Nucleus accumbens (tissue), 56 donors: ENCODE results near the gene NOP53.
A peak's percentile ranks its signal among the peaks of the same experiment; 100 is the strongest.
"Not testable (repeated sequence)": the region's sequence is repeated elsewhere in the genome, so short reads cannot be mapped to it uniquely, and the experiment has no call there.

Experiments
- DNase-seq, 56 donors: peaks; one replicate each; lab custom pipeline; 2025; lab: John Stamatoyannopoulos, UW

The NOP53 gene

DNA sequence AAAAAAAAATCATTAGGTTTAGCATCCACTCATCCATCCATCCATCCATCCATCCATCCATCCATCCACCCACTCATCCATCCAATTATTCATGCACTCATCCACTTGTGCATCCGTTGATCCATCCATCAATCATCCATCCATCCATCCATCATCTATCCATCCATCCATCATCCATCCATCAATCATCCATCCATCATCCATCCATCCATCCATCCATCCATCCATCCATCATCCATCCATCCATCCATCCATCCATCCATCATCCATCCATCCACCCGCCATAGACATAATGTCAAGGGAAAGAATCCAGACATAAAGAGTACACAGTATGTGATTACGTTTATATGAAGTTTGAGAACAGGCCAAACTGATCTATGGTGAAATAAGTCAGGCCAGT is 24.2 kb downstream of the NOP53 start:
- DNase-seq: no peak

DNA sequence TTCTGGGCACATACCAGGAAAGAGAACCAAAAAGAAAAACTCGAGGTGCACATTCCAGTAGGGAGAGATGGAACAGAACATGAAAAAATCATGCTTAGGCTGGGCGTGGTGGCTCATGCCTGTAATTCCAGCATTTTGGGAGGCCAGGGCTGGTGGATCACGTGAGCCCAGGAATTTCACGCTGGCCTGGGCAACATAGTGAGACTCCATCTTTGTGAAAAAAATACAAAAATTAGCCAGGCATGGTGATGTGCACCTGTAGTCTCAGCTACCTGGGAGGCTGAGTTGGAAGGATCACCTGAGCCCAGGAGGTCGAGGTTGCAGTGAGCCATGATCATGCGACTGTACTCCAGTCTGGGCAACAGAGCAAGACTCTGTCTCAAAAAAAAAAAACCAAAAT is 25.9 kb downstream of the NOP53 start:
- DNase-seq: not testable (repeated sequence)

DNA sequence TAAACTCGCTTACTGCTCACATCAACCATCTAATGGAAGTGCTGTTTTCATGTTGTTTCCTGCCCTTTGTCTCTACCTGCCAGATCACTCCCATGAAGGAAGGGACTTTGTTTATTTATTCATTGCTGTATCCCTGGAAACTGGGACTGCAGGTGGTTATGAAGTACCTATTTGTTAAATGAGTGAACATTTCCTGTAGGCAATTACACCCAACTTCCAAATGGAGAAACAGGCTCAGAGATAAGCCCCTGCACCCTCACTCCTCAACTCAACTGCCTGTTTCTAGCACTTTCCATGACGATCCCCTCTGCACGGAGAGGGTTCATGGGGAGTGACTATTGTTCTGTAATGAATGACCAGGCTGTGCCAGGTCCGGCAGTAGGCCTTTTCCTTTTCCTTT is 31.2 kb downstream of the NOP53 start:
- DNase-seq: peak in 10 of 56 donors; percentile 3 to 45 (median 20)

DNA sequence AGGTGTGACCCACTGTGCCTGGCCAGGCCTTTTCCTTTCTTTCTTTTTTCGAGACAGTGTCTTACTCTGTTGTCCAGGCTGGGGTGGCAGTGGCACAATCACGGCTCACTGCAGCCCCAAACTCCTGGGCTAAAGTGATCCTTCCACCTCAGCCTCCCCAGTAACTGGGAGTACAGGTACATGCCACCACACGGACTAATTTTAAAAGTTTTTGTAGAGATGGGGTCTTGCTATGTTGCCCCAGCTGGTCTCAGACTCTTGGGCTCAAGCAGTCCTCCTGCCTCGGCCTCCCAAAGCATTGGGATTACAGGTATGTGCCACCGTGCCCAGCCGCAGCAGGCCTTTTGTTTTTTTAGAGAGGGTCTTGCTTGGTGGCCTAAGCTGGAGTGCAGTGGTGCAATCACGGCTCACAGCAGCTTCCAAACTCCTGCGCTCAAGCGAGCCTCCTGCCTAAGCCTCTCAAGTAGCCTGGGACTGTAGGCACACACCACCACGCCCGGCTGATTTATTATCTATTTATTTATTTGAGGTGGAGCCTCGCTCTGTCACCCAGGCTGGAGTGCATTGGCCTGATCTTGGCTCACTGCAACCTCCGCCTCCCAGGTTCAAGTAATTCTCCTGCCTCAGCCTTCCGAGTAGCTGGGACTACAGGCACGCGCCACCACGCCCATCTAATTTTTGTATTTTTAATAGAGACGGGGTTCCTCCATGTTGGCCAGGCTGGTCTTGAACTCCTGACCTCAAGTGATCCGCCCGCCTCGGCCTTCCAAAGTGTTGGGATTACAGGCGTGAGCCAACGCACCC is 32.1 kb downstream of the NOP53 start:
- not testable (repeated sequence) for DNase-seq

DNA sequence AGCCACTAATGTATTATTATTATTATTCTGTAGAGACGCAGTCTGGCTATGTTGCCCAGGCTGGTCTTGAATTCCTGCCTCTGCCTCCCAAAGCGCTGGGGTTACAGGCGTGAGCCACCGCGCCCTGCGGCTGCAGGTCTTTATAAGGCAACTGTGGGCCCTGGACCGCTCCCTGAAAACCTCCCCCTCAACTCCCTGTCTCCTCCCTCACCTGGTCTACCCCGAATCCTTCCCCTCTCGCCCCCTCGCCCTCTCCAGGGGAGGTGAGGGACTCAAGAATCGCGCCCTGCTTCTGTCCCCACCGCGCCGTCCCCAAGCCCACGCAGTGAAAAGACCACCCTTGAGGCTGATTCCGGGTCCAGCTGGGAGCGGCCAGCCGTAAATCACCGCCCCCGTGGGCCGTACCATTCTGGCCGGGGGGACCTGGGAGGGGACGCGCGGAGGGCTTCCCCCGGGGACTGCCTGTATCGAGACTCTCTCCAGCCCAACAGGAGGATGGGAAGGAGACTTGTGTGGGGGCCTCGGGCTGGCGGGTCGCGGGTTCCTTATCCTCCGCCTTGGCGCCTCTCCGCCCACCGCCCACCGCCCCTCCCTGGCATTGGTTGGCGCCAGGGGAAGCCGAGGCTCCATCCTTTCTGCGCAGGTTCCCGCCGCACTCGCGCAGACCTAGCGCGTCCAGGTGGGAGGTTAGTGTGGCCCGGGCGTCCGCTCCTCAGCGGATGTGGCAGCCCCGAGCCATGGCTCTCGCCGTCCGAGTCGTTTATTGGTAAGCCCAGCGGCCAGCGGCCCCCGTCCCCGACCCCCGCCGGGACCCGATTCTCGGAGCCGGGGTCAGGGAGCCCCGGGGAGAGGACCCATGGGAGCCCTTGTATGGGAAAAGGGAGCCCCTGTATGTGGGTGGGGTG is 33.0 kb downstream of the NOP53 start, which contains the start of gene SELENOW:
Gene SELENOW (plus strand): TSS at position 655 of the 905 bp plus-strand sequence. CDS start 83 bp downstream, at position 738.
- peak in 54 of 56 donors; percentile 30 to 98 (median 84) for DNase-seq

DNA sequence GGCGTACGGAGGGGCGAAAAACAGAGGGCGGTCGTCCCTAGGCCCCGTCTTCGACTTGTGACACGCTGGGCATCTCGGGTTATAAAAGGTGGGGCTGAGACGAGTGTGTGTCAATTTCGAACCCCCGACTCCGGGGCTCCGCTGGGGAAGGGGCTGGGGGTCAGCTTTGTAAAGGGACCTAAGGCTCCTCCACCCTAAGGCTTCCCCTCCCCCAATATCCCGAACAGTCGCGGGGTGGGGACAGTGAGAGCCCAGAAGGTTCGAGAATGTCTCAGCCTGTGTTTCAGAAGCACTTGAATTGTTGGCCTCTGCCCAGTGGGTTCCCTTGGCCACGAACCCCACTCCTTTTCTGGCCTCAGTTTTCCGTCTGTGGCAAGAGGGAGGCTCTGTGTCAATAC is 33.6 kb downstream of the NOP53 start:
- peak in 47 of 56 donors; percentile 5 to 77 (median 47) for DNase-seq

DNA sequence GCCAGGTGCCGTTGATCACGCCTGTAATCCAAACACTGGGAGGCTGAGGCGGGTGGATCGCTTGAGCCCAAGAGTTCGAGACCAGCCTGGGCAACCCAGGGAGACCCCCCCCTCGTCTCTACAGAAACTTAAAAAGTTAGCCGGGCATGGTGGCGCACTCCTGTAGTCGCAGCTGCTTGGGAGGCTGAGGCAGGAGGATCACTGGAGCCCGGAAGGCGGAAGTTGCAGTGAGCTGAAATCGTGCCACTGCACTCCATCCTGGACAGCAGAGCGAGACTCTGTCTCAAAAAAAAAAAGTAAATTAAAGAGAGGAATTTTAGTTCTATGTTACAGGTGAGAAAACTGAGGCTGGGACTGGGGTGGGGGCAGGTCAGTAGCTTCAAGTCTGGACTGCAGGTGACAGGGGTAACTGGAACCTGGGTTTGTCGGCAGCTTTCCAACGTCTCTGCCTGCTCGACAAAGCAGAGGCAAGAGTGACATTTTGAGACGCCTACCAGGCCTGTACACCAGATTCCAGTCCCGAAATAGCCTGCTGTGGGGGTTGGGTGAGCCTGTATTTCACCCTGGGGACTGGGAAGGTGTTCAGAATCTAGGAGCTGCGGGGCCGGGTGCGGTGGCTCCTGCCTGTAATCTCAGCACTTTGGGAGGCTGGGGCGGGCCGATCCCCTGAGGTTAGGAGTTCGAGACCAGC is 34.3 kb downstream of the NOP53 start:
- peak in 40 of 56 donors; percentile 10 to 79 (median 39) for DNase-seq

DNA sequence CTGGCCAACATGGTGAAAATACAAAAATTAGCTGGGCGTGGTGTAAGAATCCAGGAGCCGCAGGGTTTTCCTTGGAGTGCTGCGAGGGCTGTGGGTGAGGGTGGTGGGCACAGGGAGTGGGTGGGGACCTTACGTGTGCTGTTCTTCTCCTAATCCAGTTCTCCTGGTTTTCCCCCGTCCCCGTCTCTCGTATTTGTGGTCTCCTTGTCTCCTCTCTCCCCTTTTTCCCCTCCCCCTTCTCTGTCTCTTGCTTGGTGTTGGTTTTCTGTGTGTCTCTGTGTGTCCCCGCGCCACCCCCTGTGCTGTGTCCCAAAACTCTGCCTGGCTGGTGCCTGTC is 34.8 kb downstream of the NOP53 start:
- no peak for DNase-seq

DNA sequence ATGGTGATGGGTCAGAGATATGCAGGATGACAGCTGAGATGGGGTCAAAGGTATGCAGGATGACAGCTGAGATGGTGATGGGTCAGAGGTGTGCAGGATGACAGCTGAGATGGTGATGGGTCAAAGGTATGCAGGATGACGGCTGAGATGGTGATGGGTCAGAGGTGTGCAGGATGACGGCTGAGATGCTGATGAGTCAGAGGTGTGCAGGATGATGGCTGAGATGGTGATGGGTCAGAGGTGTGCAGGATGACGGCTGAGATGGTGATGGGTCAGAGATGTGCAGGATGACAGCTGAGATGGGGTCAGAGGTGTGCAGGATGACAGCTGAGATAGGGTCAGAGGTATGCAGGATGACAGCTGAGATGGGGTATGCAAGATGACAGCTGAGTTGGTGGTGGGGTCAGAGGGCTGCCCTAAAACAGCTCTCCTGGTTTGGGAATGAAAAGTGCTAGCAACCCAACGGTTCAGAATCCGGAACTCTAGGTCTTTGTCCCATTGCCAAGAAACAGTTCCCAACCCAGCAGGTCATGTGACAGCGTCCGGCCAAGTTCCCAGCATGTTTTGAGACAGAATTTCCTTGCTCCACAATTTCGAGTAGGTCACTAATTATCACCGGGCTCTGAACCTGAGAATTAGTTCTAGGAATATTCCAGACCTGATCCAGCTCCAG is 36.4 kb downstream of the NOP53 start:
- DNase-seq: peak in 46 of 56 donors; percentile 13 to 74 (median 42)

DNA sequence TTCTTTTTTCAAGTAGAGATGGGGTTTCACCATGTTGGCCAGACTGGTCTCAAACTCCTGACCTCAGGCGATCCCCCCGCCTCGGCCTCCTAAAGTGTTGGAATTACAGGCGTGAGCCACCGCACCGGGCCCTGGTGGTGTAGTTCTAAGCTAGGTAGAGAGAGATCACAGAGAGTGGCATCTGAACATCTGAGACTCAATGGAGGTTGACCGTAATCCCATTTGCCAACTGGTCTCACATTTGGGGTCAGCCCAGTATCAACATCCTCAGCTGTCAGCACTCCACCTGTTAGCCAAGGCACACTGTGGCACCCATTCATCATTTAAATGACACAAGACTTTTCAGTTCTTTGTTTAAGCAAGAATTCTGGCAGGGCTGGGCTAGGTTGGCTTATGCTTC is 41.2 kb downstream of the NOP53 start:
- no peak for DNase-seq

DNA sequence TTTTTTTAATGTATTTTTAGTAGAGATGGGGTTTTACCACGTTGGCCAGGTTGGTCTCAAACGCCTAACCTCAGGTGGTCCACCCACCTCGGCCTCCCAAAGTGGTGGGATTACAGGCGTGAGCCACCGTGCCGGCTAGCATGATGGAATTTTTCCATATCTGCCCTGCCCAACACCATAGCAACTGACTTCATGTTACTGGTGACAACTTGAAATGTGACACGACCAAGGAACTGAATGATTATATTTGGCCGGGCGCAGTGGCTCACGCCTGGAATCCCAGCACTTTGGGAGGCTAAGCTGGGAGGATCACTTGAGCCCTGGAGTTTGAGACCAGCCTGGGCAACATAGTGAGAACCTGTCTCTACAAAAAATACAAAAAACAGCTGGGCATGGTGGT is 42.0 kb downstream of the NOP53 start:
- DNase-seq: not testable (repeated sequence)

DNA sequence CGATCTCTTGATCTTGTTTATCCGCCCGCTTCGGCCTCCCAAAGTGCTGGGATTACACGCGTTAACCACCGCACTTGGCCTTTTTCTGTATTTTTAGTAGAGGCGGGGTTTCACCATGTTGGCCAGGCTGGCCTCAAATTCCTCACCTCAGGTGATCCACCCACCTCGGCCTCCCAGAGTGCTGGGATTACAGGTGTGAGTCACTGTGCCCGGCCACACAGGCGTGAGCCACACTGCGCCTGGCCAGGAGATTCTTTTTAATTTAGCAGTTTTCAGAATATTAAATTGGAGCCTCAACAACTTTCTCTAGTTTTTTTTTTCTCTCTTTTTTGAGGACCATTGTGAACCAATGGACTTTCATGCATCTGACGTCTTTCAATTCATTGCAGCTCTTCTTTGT is 44.5 kb downstream of the NOP53 start:
- DNase-seq: not testable (repeated sequence)

DNA sequence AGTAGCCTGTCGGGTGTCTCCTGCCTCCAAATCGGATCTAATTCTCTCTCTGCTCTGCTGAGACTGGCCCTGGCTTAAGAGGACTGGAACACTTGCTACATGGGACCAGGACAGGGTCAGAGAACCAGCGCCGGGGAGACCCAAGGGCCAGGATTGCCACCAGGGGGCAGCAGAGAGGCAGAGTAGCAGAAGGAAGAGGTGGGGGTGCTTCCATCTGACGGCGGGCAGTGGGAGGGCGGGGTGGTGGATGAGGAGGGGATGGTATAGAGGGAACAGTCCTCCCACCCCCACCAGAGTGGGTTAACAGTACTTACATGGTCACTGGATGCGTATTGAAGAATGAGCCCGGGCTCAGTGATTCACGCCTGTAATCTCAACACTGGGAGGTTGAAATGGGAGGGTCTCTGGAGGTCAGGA is 45.1 kb downstream of the NOP53 start:
- peak in 49 of 56 donors; percentile 13 to 88 (median 53) for DNase-seq

DNA sequence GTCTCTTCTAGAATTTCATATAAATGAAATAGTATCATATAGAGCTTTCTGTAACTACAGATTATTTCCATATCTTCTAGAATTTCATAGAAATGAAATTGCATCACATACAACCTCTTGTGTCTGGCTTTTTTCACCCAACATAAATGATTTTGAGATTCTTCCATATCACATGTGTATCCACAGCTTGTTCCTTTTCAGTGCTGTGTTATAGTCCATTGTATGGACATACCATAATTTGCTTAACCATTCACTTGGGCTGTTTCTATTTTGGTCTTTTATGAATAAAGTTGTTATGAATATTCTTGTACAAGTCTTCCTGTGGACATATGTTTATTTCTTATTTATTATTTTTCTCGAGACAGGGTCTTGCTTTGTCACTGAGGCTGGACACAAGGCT is 47.3 kb downstream of the NOP53 start:
- no peak for DNase-seq

DNA sequence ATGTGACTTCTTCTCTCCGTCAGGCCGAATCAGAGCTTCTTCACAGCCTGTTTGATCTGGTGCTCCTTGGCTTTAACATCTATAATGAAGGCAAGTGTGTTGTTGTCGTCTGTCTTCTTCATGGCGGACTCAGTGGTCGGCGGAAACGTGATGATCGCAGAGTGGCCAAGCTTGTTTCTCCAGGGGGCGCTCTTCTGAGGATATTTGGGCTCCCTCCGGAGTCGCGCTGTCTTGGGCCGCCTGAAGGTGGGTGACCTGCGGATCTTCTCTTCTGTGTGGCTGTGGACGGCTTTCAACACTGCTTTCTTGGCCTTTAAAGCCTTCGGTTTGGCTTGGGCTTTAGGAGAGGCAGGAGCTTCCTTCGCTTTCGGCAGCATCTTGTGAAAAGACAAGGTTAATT is 49.2 kb downstream of the NOP53 start:
- DNase-seq: no peak

DNA sequence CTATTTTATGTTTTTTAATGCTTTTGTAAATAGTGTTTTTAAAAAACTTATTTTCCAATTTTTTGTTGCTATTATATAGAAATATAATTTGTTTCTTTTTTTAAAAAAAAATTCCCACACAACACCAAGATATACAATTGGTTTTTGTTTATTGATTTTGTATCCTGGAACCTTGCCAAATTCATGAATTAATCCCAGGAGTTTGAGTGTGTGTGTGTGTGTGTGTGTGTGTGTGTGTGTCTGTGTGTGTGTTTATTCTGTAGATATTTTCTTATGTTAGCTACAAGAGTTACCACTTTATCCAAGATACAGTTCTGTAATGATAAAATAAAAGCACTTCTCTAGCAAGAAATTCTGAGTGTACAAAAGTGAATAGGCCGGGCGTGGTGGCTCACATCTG is 51.4 kb downstream of the NOP53 start:
- DNase-seq: no peak

DNA sequence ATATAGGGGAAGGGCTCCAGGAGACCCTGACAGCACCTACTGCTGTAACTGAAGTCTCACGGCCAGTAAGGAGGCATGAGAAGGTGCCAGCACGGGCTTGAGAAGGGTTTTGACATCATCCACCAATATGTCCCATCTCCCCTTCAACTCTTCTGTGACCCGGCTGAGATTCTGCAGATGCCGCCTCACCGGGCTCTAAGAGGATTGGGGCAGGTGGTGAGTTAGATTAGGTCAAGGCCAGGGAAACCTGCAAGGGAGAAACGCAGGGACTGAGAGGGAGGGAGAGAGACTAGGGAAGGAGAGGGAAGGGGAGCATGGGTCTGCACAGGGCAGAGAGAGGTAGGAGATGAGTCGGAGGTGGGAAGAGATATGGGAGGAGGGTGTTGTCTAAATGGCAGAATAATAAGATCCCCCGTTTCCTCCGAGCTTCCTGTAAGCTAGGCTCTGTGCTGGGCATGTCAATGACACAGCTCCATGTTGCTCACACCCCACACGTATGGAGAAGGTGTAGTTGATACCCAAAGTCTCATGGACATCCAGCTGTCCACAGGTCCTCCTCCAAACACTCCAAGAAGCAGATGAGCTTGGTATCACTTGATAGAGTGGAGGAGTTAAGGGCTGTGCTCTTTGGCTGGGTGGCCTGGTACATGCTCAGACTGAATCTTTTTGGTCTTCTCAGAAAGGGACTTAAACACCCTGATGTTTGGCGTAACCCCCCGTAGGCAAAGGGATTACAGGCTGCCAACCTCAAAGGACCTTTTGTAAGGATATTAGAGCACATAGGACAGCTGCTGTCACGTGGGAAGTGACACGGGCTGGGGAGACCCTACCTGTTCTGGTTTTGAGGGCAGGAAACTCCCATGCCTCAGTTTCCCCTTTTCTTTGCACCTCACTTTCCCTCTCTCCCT is 52.9 kb downstream of the NOP53 start:
- no peak for DNase-seq

DNA sequence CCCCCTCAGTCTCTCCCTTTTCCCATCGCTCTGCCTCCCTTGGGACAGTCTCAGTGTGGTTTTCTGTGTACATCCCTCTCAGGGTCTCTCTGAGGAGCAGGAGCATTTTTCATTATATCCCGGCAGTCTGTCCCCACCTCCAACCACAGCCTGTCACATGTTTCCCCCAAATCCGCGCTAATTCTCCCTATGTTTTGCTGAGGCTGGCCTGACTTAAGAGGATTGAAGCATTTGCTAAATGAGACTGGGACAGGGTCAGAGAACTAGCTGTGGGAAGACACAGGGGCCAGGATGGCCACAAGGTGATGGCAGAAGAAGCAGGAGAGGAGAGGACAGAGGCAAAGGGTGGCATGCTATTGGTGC is 53.5 kb downstream of the NOP53 start:
- no peak for DNase-seq

DNA sequence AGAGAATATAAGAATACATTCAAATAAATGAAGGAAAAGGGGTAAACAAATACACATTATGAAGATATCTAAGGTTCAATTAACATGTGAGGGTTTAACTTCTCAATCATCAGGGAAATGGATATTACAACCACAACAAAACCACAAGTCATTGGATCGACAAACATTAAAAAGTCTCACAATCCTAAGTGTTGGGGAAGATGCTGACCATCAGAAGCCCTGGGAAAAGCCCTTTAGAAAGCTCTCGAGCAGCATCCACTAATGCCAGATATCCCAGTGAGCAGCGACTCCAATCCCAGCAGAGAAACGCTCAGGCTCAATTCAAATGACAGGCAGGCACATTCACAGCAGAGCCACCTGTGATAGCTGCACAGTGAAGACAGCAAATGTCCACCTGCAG is 55.9 kb downstream of the NOP53 start:
- no peak for DNase-seq
